Astrocyte of the cerebellum (primary cell): ENCODE measurements around the gene ZNF263.

ENCODE experiments used
- DNase-seq: peaks from one replicate; pipeline ENCODE4 v3.0.0-alpha.2; 2011; ENCODE audit warnings: low read depth
- H3K4me3 ChIP-seq: 2 replicates; pipeline ENCODE4 v1.5.1; 2011; ENCODE audit warnings: mild to moderate bottlenecking, low read depth, low read length, moderate library complexity
- CTCF ChIP-seq: IDR thresholded peaks from 2 replicates; pipeline ENCODE4 v1.5.1; 2012; ENCODE audit warnings: low read length, low read depth, moderate library complexity, mild to moderate bottlenecking; ENCODE audit errors: missing control alignments
- in situ Hi-C: cut with HindIII; loops from 2 replicates; pipeline ENCODE4 v1.10.0; 2017; ENCODE audit warnings: low sequenced_read_pairs

The ZNF263 gene

GRCh38 chr16:3243882-3244281 is 39.4 kb upstream of the ZNF263 start:
- no peak overlapping the region for H3K4me3 ChIP-seq
- DNase-seq = no peak
- in situ Hi-C loops = no loop called here
- TF ChIP-seq CTCF = no peak

- in situ Hi-C loops = no loop called here
- no peak overlapping the region for H3K4me3 ChIP-seq
- no peak for DNase-seq
- TF ChIP-seq CTCF = no peak
Measured at GRCh38 chr16:3246002-3246401, 37.3 kb upstream of the ZNF263 start.

GRCh38 chr16:3246876-3247275 is 36.4 kb upstream of the ZNF263 start:
- no peak overlapping the region for H3K4me3 ChIP-seq
- in situ Hi-C loops = no loop called here
- no peak for DNase-seq
- no peak for TF ChIP-seq CTCF

GRCh38 chr16:3248596-3248995 is 34.7 kb upstream of the ZNF263 start:
- TF ChIP-seq CTCF = no peak
- in situ Hi-C loops = no loop called here
- no peak for DNase-seq
- H3K4me3 ChIP-seq = no peak overlapping the region

GRCh38 chr16:3249020-3249419 is 34.3 kb upstream of the ZNF263 start:
- in situ Hi-C loops = no loop called here
- no peak for DNase-seq
- no peak for TF ChIP-seq CTCF
- no peak overlapping the region for H3K4me3 ChIP-seq

- H3K4me3 ChIP-seq = no peak overlapping the region
- in situ Hi-C loops = no loop called here
- DNase-seq = no peak
- TF ChIP-seq CTCF = no peak
Measured at GRCh38 chr16:3249451-3249850, 33.8 kb upstream of the ZNF263 start.

- H3K4me3 ChIP-seq = no peak overlapping the region
- no peak for TF ChIP-seq CTCF
- no peak for DNase-seq
- in situ Hi-C loops = no loop called here
Measured at GRCh38 chr16:3252967-3253366, 30.3 kb upstream of the ZNF263 start.
